Cortex of kidney (tissue), 1 donor: ENCODE data around the gene ZRANB3.

Experiments
- DNase-seq: peaks from one replicate; lab custom pipeline; 2025; lab: John Stamatoyannopoulos, UW

The ZRANB3 gene

DNA sequence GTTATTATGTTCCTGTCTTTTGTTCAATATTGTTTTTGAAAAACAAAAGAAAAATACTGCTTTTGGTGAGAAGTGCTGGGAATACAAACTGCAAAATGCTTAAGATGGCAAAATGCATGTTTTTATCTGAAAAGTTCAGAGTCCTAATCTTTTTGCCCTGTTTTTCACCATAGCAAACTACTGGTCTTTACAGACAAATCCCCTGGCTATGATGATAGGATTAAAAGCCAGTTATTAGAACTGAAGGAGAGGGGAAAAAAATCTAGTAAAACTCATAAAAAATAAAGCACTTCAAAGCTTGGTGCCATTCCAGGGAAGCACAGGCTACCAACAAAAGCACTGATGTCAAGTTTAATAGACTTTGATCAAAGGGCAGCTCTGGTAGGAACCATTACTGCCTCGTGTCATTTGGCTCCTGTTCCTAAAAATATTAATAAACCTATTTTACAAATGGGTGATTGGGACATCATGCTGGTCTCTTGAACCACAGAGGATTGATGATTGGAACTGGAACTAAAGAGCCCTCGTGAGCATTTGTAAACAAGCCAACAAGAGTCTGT, 284.2 kb downstream of the ZRANB3 start:
- no peak for DNase-seq

GRCh38 chr2:135245071-135245470, 285.9 kb downstream of the ZRANB3 start:
- no peak for DNase-seq

DNA sequence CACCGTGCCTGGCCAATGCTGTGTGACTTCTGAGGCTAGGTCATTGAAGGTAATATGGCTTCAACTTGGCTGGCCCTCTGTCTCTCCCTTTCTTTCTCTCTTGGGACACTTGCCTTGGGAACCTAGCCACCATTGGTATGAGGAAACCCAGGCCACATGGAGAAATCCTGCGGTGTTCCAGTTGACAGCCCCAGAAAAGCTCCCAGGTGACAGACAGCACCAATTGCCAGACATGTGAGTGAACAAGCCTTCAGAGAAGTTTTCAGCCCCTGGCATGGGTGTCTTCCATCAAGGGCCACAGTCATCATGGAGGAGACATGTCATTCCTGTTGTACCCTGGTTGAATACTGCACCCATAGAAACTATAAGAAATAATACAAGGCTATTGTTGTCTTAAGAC, 292.4 kb downstream of the ZRANB3 start:
- DNase-seq: no peak

- no peak for DNase-seq
Observed at GRCh38 chr2:135230150-135230549, 300.9 kb downstream of the ZRANB3 start.

GRCh38 chr2:135227386-135227785, 303.6 kb downstream of the ZRANB3 start:
- DNase-seq: no peak

- DNase-seq: no peak
Observed at GRCh38 chr2:135226961-135227360, 304.1 kb downstream of the ZRANB3 start.

DNA sequence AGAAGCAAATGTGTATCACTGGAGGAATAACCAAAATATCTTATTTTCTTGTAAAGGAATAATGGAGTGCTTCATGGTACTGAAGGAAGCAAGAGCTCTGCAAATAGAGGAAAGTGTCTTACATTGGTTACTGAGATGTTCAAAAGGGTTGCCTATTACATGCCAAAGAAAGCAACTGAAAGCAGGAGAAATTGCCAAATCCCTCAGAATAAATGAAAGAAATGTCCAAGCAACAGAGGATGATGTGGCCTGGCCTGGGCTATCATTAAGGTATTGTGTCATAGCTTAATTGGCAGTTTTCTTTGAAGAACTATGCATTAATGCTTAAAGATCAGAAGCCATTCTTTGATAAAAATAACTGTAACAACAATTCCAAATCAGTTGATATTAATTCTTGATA, 305.2 kb downstream of the ZRANB3 start:
- DNase-seq: no peak

- DNase-seq: no peak
Observed at GRCh38 chr2:135219226-135219625, 311.8 kb downstream of the ZRANB3 start.

- no peak for DNase-seq
Observed at GRCh38 chr2:135218426-135218825, 312.6 kb downstream of the ZRANB3 start.

DNA sequence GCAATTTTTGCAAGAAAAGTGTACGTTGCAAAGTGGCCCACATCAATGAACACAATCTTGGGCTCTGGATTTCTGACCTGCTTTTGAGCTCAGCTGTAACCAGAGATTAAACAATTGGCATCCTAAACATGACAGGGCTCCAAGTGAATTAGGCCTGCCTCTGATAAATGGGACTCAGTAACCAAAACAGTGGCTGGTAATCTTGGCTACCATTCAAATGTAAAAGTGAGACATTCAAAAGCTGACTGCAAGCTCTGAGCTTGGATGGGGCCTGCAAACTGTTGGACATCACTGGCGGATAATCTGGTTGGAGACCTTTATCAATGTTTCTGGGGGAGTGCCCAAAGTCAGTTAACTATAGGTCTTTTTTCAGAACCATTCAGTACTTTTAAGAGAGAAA, 318.3 kb downstream of the ZRANB3 start:
- DNase-seq: no peak

DNA sequence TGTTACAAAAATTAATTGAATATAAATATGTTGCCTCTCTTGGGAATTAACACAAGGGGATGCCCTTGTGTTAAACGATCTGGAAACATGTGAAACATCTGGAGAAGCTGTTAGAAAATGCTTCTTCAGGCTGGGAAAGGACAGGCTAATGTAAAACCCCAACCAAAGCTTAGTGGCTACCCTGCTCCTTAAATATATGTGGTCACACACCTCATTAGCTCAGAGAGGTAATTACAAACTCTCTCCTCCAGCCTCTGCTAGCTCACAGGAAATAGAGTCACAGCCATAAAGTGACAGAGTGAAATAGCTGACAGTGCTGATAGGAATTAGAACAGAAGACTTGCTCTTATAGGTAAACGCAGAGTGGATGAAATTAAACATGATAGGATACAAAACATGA, 323.0 kb downstream of the ZRANB3 start:
- no peak for DNase-seq

DNA sequence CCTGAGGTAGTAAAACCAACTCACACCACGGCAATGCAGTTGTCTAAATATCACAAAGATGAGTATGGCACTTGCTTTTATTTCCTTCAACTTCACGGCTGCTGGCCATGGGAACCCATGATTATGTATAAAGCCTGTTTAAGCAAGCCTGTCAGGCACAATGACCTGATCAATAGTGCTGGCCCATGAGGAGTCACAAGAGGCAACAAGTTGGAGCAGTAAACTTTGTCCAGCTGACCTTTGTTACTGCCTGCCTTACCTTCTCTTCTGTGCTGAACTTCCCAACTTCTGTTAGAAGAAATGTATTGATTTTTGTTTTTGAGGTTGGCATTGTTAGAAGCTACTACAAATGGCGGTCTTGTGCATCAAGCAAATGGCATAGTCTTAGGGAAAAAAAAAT, 327.1 kb downstream of the ZRANB3 start:
- DNase-seq: no peak

- DNase-seq: no peak
Observed at GRCh38 chr2:135202751-135203150, 328.3 kb downstream of the ZRANB3 start.

DNA sequence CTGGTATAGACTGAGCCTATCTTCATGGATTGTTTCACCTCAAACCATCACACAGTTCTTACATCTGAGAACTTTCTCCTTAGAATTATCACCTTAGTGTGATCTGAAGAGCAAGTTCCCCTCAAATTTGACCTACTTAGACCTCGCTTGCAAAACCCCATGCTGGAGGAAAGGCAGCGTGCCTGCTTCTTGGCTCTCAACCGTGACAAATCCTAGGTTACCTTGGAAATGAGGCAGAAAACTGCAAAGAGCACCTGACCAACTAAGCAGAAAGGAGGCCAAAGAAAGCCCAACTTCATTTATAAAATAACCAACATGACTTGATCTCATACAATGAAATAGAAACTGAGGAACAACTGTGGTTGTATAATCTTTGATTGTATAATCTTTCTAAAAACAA, 332.5 kb downstream of the ZRANB3 start:
- no peak for DNase-seq

DNA sequence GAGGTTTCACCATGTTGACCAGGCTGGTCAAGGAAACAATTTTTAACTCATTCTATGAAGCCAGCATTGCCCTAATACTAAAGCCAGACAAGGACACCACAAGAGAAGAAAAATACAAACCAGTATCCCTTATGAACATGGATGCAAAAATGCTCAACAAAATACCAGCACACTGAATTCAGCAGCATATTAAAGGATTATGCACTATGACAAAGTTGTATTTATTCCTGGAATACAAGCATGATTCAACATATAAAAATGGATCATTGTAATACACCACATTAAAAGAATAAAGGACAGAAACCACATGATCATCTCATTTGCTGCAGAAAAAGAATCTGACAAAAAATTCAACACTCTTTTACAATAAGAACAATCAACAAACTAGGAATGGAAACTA, 340.2 kb downstream of the ZRANB3 start:
- DNase-seq: no peak

DNA sequence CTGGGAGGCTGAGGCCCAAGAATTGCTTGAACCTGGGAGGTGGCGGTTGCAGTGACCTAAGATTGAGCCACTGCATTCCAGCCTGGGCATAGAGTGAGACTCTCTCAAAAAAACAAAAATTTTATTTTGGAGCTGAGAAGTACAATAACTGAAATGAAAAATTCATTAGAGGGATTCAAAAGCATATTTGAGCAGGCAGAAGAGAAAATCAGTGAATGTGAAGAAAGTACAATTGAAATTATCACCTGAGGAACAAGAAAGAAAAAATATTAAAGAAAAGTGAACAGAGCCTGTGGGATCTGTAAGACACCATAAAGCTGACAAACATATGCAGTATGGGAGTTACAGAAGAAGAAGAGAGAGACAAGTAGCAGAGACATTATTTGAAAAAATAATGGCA, 341.9 kb downstream of the ZRANB3 start:
- no peak for DNase-seq

DNA sequence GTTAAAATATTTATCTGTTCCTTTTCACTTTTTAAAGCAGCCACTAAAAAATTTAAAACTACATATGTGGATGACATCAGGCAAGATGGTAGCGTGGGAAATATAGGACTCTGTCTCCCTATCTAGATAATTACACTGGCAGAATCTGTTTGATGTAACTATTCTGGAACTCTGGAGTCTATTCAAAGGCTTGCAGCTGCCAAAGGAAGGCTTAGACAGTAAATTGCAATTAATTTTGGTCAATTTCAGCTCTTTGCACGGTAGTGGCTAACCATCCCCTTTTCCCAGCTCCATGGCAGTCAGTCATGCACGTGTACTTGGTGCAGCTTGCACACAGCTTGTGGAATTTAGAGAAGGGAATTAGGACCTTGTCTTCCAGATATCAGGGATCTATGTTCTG, 343.7 kb downstream of the ZRANB3 start:
- DNase-seq: no peak

GRCh38 chr2:135186054-135186453, 345.0 kb downstream of the ZRANB3 start:
- DNase-seq: no peak

GRCh38 chr2:135183822-135184221, 347.2 kb downstream of the ZRANB3 start:
- DNase-seq: no peak

DNA sequence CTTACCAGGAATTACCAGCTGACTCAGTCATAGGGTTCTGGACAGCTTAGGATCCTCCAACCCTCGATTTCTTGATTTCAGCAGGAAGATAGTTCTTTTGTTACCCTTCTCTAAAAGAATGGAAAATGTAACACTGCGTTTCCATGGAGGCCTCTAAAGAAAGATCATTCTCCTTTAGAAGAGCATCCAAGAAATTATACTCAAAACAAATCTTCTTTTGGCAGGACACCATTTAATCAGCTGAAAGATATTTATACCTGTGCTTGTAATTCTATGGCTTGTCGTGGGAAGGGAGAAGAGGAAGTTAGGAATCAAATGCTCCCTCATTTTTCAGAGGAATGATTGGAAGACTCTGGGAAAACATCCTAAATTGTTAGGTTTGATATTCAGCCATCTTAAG, 348.4 kb downstream of the ZRANB3 start:
- no peak for DNase-seq

GRCh38 chr2:135182190-135182589, 348.8 kb downstream of the ZRANB3 start:
- no peak for DNase-seq

GRCh38 chr2:135179689-135180088, 351.3 kb downstream of the ZRANB3 start:
- no peak for DNase-seq

DNA sequence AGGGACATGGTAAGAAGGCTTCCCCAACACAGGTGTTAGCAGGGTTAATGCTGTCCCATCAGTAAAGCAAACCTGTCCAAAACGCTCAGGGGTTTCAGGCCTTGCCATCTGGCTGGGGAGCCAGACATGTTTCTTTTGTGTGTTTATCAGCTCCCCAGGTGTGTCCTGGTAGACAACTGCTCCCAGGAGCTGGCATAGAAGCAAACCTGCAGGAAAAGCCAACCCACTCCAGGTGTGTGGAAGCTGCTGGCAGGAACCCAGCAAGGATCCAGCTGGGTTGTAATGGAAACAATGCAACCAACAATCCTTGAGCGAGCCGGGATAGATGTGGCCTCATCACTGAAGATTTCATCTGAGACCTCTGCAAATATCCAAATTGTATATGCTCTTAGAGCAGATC, 355.8 kb downstream of the ZRANB3 start:
- no peak for DNase-seq

DNA sequence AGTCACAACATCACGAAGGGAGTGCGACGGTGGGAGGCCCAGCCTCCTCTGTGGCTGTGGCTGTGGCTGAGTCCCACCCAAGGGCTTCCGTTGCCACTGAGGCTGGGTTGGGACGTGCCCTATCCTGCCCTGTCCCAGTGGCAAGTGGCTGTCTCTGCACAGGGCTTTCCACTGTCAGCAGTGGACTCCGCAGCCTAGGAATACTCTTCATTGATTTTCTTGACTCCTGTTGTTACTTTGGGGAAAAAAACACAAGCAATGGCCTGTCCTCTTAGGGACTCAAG, 356.3 kb downstream of the ZRANB3 start:
- no peak for DNase-seq
